HL-60/S4 treated with phorbol 12-myristate 13-acetate at 8.2 ng/mL for 4 days and 3 days (cell line): Measurements from ENCODE around the gene SYN1.
"Not testable (repeated sequence)": the region's sequence is repeated elsewhere in the genome, so short reads cannot be mapped to it uniquely, and the experiment has no call there.

Experiments used
- in situ Hi-C: fragments of 300-500 bp; cut with MboI; formaldehyde crosslinking; loops from 2 replicates; pipeline ENCODE4 v1.15.0; 2022; ENCODE audit warnings: low sequenced_read_pairs

Gene SYN1

DNA sequence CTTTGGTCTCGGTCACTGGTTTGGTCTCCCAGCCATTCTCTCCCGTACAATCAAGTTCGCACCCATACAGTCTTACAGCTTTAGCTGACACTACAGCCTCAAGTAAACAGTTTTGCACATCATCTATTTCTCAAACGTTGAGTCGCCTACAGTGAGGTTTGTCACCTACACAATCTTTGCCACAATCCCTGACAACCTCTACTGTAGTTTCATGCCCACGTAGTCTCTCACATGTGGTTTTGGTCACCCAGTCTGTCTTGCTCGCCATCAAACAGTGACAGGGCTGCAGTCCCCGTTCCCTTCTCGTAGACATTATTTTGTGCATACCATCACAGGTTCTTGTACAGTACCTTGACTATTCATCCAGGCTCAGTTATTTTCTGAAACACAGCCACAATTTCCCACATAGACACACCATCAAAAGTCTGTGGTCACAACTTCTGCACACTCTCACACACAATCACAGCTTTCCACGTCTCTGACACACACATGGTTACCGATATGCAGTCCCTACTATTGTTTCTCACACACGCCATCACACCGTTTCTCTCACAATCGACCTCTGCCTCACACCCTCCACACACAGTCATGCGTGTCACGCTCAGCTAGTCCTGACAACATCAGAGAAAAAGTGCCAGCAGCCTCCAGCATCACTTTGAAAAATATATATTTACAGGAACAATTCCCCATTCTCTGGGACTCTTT is 15.4 kb upstream of the SYN1 start:
- in situ Hi-C loops: no loop called here

DNA sequence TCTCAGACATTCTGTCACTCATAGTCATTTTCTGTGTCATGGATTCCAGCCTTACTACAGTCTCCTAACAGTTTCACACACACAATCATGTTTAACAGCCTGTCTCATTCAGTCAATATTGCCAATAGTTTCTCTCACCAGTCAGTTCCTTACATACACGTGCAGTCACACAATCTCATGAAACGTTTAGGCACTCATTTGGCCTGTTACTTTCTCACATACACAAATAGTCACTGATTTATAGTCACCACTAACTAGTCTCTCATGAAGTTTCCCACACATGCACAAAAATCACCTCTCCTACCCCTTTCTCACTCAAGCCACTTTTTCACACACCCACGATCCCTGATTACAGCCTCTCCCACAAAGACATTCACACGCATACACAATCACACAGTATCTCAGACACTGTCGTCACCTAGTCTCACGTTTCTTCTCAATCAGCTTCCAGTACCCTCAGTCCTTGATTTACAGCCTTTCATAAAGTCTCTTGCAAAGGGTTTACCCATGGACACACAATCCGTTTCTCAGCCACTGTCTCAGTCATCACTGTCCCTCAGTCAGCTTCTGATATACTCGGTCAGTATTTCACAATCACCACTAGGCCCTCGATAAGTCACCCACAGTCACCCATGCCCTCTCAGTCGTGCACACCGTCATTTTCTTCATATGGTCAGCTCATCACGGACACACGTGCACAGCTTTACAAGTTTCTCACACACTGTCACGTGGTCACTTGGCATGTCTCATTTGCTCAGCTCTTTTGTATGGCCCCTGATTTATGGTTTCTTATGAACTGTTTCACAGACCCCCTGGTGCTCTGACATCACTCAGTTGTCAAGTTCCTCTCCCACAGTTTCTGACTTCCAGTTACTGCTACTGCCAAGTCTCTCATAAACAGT is 14.3 kb upstream of the SYN1 start:
- in situ Hi-C loops: no loop called here

DNA sequence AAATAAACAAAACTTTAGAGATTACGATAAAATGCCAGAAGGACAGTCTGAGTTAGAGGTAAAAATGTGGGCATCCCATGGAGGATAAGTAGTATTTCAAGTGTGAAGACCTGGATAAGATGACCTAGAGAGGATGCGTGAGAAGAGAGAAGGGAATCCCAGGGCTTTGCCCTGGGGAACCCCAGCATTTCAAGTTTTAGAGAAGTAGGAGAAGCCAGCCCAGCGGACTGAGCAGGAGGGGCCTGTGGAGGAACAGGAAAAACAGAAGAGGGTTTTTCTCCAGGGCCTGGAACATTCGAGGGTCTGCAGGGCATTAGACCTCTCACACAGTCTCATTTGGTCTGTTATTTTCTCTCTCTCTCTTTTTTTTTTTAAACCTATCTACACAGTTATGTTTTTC is 13.0 kb upstream of the SYN1 start:
- in situ Hi-C loops: no loop called here

DNA sequence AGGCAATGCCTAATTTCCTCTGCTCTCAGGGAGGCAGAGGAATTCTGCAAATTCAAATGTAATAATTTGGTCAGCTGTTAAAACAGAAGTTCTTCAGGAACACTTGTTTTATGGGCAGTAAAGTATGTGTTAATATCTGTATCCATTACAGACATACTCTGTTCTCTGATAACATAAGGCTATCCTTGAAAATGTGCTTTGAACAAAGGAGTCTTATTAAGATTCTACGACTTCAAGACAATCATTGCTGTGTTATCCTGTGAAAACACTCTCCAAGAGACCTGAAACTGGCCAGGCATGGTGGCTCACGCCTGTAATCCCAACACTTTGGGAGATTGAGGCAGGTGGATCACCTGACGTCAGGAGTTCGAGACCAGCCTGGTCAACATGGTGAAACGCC is 12.0 kb upstream of the SYN1 start:
- in situ Hi-C loops: no loop called here

DNA sequence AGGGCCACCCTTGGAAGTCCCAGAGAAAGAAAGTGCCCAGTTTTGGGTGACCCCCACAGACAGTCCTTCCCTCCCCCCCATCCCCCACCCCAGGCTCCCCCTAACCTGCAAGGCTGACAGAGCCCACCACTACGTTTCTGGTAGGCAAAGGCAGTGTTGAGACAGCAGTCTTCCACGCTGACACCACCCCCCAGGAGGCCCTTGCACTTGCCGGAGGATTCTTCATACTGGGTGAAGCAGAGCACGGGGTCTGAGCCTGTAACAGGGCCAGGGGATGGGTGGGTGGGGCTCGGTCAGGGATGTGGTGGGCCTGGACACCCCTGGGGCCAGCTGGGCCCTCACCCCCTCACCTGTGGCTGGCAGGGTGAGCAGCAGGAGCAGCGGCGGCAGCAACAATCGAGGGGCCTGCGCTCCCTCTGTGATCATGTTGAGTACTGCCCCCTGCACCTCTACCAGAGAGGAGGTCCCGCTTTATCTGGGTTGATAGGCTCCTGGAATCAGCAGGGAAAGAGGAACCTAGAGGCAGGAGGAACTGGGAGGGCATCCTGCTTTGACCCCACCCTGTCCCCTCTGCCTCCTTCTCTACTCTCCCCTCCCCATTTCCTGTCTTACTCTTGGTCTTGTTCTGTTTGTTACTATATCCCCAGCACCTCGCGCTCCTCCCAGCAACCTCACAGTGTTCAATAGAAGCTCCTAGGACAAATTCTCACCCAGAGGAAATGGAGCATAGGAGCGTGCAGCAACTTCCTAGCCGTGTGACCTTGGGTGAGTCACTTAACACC is 10.0 kb upstream of the SYN1 start, which contains the start of gene CFP:
Gene CFP (minus strand): TSS at position 512 of the 782 bp plus-strand sequence. CDS start 86 bp downstream, at position 426.
- in situ Hi-C loops: no loop called here

DNA sequence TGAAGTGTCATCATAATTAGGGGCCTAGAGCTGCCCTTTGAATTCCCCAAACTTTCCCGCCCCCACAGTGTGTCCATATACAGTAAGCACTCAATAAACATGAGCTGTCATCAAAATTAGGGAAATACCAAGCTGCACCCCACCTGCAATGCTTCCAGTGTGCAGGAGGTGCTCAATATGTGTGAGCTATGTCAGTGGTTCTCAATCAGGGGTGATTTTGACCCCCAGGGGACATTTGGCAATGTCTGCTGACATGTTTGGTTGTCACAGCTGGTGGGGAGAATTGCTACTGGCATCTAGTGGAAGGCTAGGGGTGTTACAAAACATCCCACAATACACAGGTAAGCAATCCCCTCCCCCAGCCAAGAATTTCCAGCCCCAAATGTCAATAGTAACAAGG is 9.3 kb upstream of the SYN1 start:
- in situ Hi-C loops: no loop called here

DNA sequence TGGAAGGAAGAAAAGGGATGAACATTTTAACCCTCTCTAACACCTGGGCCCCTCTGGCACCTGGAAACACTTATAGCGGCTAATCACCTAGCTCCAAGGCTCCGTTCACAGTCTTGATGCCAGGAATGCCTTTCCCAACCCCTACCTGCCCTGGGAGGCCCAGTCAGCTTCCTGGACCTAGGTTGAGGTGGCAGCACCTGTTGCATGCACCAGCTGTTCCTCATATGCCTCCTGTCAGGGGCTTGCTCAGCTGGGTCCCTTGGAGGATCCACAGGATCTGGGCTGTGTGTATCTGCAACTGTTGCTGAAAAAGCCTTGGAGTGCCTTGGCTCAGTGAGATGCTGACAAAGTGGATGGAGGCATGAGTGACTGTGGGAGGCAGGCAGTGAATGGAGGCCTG is 5.7 kb upstream of the SYN1 start:
- in situ Hi-C loops: no loop called here

DNA sequence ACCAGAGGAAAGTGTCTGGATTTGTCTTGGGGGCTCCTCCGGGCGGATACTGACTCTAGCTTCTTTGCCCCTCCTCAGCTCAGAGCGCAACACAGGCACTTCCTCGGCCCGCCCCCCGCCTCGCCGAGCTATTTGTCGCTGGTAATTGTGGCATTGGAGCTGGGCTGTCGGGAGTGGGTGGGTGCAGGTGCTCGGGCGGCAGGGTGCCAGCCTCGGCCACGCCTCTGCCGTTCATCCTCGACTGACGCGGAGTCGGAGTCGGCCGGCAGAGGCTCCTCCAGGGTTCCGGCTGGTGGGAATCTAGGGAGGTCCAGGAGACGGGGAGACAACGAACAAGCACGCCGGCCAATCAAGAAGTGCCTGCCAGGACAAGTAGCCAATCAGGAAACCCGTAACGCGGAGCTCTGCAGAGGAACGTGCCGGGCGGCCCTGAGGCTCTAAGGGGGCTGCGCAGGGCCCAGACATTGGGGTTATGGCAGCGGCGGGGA is 3.9 kb upstream of the SYN1 start:
- in situ Hi-C loops: no loop called here

DNA sequence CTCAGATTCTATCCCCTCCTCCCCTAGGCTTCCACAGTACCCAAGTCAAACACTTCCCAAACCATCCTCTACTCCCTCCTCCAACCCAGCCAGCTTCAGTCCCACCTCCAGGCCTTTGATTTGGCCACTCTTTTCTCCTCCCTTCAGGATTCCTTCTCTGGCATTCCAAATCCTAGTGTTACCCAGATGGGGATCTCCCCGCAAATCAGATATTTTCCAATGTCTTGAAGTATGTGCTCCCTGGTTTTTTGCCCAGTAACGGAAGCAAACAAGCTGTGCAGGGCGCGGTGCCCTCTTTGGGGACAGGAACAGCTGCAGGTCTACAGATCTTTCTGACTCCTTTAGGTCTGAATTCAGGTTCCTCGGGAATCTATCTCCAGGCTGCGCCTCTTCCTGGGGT is 2.2 kb upstream of the SYN1 start:
- in situ Hi-C loops: no loop called here

DNA sequence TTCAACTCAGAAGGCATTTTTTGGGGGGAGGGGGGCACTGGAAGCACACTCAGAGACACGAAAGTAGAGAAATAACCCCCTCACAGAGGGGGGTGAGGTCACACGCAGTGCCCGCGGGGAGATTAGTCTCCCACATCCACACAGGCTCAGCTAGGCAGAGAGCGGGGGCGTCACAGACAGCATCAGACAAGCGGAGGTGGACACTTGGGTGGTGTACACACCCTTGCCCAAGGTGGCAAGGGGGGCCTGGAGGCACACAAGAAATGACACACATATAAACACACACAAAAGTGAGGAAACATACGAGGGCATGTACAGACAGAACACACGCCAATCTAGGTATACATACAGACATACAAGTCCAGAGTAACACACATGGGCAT is 637 bp upstream of the SYN1 start:
- in situ Hi-C loops: no loop called here

DNA sequence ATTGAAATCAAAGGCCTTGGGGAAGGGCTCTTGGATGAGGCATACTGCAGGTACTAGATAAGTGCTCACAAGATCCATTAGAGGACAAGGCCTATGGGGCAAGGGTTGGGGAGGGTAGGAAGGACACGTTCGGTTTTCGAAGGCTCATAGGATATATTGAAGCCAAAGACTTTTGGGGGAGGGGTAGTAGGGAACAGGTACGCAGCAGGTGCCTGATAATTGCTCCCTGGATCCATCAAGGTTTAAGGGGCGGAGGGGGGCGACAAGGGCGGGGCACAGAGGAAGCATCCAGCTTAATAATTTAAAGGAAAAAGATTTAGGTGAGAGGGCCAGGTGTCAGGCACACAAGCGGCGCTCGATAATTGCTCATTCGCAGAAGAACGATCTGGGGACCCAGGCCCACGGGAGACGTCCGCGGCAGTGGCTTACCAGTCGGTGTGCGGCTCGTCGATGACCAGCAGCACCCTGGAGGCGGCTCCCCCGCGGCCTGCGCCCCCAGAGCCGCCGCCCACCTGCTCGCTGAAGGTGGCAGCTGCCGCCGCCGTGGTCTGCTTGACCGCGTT is 653 bp downstream of the SYN1 start:
- in situ Hi-C loops: no loop called here

DNA sequence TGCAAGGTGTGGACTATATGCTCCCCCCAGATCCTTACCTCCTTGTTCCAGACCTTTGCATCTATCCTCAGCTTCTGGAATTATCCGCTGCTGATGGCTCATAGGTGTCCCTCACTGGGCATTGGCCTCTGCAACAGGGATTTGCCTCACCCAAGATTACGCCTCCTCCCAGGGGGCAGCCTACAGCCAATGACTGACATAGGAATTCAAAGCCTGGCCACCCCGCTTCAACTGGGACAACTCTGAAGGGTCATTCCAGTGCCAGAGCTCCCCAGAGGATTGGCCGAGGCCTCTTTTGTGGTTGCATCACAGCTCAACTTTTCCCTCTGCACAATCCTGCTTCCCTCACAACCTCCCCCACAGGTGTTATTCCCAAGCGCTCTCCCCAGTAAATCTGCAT is 5.0 kb downstream of the SYN1 start:
- in situ Hi-C loops: no loop called here

DNA sequence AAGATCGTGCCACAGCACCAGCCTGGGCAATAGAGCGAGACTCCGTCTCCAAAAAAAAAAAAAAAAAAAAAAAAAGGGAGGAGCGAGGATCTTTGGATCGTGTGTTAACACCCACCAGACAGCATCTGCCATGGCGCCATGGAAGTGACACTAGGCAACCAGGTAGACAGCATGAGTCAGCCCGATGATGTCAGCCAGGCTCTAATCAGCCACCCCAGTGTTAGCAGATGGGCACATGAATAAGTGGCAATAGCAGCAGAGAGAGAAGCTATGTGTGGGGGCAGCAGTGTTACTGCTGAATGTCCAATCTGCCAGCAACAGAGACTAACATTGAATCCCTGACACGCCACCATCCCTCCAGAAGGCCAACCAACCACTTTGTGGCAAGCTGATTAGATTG is 6.6 kb downstream of the SYN1 start:
- in situ Hi-C loops: no loop called here

DNA sequence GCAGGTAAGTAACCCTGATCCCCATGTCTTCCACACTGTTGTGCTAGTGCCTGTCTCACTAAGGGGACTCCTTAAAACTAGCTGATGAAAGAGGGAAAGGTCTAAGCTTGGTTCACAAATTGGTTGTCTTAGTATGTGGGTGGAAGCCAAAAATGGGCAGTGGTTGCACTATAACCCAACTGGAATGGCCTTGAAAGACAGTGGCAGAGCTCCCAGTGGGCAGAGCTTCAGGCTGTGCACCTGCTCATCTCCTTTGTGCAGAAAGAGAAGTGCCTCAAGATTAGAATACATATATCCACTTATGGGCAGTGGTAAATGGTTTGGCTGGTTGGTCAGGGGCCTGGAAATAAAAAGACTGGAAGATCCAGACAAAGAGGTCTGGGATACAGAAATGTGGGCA is 7.2 kb downstream of the SYN1 start:
- in situ Hi-C loops: no loop called here

DNA sequence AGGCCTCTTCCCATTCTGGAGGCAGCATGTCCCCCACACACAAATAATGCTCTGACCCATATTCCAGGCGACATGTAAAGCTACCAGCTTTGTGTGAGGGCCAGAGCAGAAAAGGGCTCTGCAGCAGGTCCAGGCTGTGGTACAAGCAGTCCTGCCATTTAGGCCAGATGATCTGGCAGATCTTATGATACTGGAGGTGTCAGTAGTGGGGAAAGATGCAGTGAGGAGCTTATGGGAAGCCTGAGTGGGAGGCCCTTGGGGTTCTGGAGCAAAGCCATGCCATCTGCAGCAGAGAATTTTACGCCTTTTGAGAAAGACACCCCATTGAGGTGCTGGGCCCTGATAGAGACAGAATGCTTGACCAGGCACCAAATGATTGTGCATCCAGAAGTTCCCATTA is 7.7 kb downstream of the SYN1 start:
- in situ Hi-C loops: no loop called here

DNA sequence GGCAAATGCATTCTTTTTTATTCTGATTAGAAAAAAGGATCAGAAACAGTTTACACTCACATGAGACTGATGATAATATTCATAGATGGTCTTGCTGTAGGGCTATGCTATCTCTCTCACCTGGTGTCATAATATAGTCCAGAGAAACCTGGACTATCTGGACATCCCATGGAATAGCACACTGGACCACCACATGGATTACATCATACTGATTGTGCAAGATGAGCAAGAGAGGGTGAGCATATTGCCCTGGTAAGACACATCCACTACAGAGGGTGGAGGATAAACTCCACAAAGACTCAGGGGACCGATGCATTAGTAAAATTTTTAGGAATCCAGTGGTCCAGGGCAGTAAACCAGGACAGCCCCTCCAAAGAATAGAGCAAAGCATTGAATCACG is 8.2 kb downstream of the SYN1 start:
- in situ Hi-C loops: no loop called here

DNA sequence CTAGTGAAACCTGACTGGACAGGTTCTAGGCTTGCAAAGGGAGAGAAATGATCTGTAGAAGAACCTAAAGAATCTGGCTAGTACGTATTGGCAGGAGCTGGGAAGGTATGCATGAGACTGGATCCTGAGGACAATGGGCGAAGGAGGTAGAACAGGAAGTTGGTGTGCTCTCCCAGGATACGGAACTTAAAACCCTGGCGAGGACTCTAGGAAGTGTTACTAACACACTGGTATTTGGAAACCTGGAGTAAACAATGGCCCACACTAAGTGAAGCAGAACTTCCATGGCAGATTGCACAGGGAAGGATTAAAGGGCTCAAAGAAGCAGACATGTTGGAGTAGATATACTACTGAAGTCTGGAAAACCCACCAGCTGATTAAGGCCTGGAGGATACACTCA is 9.1 kb downstream of the SYN1 start:
- in situ Hi-C loops: no loop called here

DNA sequence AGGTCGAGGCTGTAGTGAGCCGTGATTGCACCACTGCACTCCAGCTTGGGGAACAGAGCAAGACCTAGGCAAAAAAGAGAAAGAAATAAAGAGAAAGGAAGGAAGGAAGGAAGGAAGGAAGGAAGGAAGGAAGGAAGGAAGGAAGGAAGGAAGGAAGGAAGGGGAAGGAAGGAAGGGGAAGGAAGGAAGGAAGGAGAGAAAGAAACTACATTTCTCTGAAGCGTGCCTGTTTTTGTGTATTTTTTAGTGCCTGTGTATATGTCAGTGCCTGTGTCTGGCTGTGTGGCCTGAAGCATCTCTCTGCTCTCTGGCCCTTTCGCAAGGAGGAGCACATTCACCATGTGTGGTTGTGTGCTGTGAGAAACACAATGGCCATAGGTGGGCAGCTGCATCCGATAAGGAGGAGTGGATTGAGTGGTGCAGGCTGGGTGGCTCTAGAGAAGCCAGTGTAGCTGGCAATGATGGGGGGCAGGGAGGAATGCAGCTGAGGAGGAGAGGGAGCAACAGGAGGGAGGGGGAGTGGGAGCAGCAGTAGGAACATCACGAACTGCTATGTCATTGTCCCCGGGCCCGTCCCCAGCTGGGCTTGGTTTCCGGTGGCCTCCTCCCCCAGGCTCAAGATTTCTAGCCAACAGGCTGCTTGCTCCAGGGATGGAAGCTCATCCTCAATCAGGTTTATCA is 11.4 kb downstream of the SYN1 start:
- in situ Hi-C loops: no loop called here

DNA sequence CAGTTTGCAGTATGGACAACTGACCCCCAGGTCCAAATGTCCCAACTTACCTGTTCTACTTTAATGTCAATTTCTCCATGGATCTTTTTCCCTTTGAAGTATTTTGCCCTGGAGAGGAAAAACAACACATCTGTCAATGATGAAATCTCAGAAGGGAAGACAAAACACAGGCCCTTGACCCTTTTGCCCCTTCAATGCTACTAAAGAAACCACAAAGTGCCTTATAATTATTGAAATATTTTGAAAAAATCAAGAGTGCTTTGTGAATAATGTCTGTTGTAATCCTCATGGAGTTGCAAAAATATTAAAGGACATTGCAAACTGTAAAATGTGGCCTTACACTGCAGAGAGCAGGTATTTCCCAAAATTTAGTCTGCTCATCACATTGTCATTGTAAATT is 12.6 kb downstream of the SYN1 start:
- in situ Hi-C loops: no loop called here

DNA sequence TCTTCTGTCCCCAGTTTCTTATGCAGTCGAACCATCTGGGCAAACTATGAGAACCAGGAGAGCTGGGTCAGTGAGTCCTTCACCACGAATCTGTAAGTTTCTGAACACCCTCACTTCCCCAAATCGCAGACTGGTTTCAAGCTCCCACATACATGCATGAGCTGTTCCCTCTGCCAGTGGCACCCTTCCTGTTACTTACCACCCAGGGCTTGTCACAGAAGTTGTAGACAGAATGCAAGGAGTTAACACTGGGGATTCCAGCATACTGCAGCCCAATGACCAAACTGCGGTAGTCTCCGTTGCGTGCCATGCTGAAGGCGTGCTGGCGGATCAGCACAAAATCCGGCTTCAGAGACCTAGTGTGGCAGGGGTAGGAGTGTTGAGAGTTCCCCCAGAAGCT is 14.6 kb downstream of the SYN1 start:
- in situ Hi-C loops: no loop called here

DNA sequence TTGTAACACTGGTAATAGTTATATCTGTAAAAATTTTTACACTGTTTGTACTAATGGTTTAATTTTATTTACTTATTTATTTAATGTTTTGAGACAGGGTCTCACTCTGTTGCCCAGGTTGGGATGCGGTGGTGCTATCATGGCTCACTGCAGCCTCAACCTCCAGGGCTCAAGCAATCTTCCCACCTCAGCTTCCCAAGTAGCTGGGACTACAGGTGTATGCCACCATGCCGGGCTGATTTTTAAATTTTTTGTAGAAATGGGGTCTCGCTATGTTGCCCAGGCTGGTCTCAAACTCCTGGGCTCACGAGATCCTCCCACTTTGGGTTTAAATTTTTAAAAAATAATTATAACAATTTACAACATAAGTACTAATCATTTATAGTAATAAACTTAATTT is 16.5 kb downstream of the SYN1 start:
- in situ Hi-C loops: not testable (repeated sequence)
